GM23338 (cell line): ENCODE results near the gene MED17. TPM values are rescaled to one million over a fixed set of nuclear protein-coding genes. Genes with fewer than 3 reads are reported as not detected.

ENCODE experiments used
- EZH2 ChIP-seq: fragments of 200-600 bp; sonication (generic); IDR thresholded peaks from one replicate; pipeline ENCODE4 v1.8.0; 2017; ENCODE audit warnings: antibody characterized with exemption, mild to moderate bottlenecking, low read depth; ENCODE audit not compliant: unreplicated experiment
- REST ChIP-seq: IDR thresholded peaks from one replicate; pipeline ENCODE4 v1.6.1; 2018; ENCODE audit warnings: antibody characterized with exemption; ENCODE audit not compliant: unreplicated experiment
- ZNF114 ChIP-seq: fragments of 250-450 bp; sonication (Bioruptor Pico); IDR thresholded peaks from 2 replicates; pipeline ENCODE4 v1.5.0; 2020; ENCODE audit warnings: mild to moderate bottlenecking, moderate library complexity
- ZNF331 ChIP-seq: fragments of 250-450 bp; sonication (Bioruptor Pico); IDR thresholded peaks from 2 replicates; pipeline ENCODE4 v1.5.0; 2020; ENCODE audit warnings: low read depth, mild to moderate bottlenecking, moderate library complexity
- ZNF462 ChIP-seq: fragments of 250-450 bp; sonication (Bioruptor Pico); IDR thresholded peaks from 2 replicates; pipeline ENCODE4 v1.5.0; 2020; ENCODE audit warnings: mild to moderate bottlenecking, moderate library complexity
- polyA plus RNA-seq: library from polyadenylated mRNA; unstranded; fragments of >200 nt; fragmentation: Nextera tagmentation; extraction: Ambion mirVana; gene quantifications from 2 replicates; pipeline ENCODE4 v1.2.1, GENCODE V29; 2016
- total RNA-seq: library from RNA; depleted of rRNA; stranded (reverse); fragments of >200 nt; shearing (Covaris generic); gene quantifications from 2 replicates; pipeline ENCODE4 v1.2.3, GENCODE V29; 2014

Gene MED17
- total and polyA plus RNA-seq, 2 experiments from 2014 or later, result 19.1 to 31.2 TPM

- TF ChIP-seq ZNF462 (no peak), REST (no peak), ZNF331 (CRISPR knock-in tag) (no peak), ZNF114 (CRISPR knock-in tag) (no peak), EZH2 (no peak)
These were observed 47.5 kb downstream of the MED17 start (continued) for GRCh38 chr11:93831343-93832127.
